ENCODE measurements around the gene CD79B.

DNA sequence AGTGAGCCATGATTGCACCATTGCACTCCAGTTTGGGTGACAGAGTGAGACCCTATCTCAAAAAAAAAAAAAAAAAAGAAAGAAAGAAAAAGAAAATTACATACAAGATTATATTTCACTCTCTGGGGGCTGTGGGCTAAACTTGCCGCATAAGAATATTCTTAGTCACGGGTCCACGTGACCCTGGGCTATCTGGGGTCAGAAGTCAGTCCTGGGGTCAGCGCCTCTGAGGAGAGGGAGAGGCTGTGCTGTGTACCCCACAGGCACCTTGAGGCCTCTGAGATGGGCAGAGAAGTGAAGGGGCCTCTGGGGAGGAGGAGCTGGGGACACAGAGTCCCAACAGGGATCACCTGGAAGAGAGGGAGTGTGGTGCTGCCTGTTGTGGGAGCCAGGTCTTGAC, 5.8 kb upstream of the CD79B start:
- TF ChIP-seq GATA2 (IDR thresholded peaks at IDR 0.05; ENCODE audit: low read depth, low read length) (no peak), GATA3 (IDR thresholded peaks at IDR 0.05; ENCODE audit: low read depth, low read length) (no peak)

Data from SH-SY5Y (cell line).